Panc1 (cell line): ENCODE data around the gene PPP6R2.

Experiments used
- CTCF ChIP-seq: fragments of 450-650 bp; IDR thresholded peaks from 2 replicates; pipeline ENCODE4 v1.5.1; 2017; ENCODE audit warnings: mild to moderate bottlenecking
- POLR2AphosphoS5 ChIP-seq: IDR thresholded peaks from 2 replicates; pipeline ENCODE4 v1.6.1; 2012; ENCODE audit warnings: mild to moderate bottlenecking, low read depth, low read length, moderate library complexity
- REST ChIP-seq, 2 experiments: IDR thresholded peaks; 2 replicates each; pipeline ENCODE4 v1.6.1; 2011 to 2012; ENCODE audit warnings: low read depth in 2 of 2, control low read depth in 1 of 2, low read length in 1 of 2, mild to moderate bottlenecking in 1 of 2, moderate library complexity in 1 of 2; ENCODE audit not compliant: insufficient read depth in 1 of 2

GRCh38 chr22:50313021-50313420 is 30.1 kb upstream of the PPP6R2 start:
- no peak for TF ChIP-seq CTCF
- no peak for TF ChIP-seq POLR2AphosphoS5
- no peak for TF ChIP-seq REST (IDR thresholded peaks at IDR 0.05; ENCODE audit: insufficient read depth in 1 of 2, low read depth in 2 of 2, low read length in 1 of 2)
